ENCODE data around the gene YIPF5.

The YIPF5 gene

GRCh38 chr5:144170276-144171024 is at the start of gene YIPF5, which contains the start of gene KCTD16:
Gene YIPF5 (minus strand): TSS chr5:144170659. CDS start chr5:144169955, 704 bp downstream.
Gene KCTD16 (plus strand): TSS chr5:144170873.
- DNase-seq (ENCODE audit: low read depth) = peak; percentile 96

GRCh38 chr5:144219869-144220268 is 49.4 kb upstream of the YIPF5 start:
- H3K4me3 ChIP-seq (ENCODE audit: low read depth, low read length) = no peak overlapping the region
- TF ChIP-seq MYC (IDR thresholded peaks at IDR 0.05; ENCODE audit: low read depth, low read length) (no peak), POLR2A (IDR thresholded peaks at IDR 0.05; ENCODE audit: extremely low read depth, insufficient read length) (no peak)
- TF ChIP-seq, protein P1, sequence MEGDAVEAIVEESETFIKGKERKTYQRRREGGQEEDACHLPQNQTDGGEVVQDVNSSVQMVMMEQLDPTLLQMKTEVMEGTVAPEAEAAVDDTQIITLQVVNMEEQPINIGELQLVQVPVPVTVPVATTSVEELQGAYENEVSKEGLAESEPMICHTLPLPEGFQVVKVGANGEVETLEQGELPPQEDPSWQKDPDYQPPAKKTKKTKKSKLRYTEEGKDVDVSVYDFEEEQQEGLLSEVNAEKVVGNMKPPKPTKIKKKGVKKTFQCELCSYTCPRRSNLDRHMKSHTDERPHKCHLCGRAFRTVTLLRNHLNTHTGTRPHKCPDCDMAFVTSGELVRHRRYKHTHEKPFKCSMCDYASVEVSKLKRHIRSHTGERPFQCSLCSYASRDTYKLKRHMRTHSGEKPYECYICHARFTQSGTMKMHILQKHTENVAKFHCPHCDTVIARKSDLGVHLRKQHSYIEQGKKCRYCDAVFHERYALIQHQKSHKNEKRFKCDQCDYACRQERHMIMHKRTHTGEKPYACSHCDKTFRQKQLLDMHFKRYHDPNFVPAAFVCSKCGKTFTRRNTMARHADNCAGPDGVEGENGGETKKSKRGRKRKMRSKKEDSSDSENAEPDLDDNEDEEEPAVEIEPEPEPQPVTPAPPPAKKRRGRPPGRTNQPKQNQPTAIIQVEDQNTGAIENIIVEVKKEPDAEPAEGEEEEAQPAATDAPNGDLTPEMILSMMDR (IDR thresholded peaks at IDR 0.05; ENCODE audit: low read depth, low read length) = no peak
- TF ChIP-seq, protein P2, sequence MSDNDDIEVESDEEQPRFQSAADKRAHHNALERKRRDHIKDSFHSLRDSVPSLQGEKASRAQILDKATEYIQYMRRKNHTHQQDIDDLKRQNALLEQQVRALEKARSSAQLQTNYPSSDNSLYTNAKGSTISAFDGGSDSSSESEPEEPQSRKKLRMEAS (IDR thresholded peaks at IDR 0.05; ENCODE audit: low read depth, low read length) = no peak
- no peak for DNase-seq (ENCODE audit: low read depth)

More at GRCh38 chr5:144170276-144171024, at the start of gene YIPF5, which contains the start of gene KCTD16:
- peak within 1 kb of the TSS; percentile 94 for H3K4me3 ChIP-seq (ENCODE audit: low read depth, low read length)
- TF ChIP-seq POLR2A (IDR thresholded peaks at IDR 0.05; ENCODE audit: extremely low read depth, insufficient read length) (peak; percentile 67), MYC (IDR thresholded peaks at IDR 0.05; ENCODE audit: low read depth, low read length) (peak; percentile 65)
- TF ChIP-seq, protein P2 (IDR thresholded peaks at IDR 0.05; ENCODE audit: low read depth, low read length) = peak; percentile 82
- TF ChIP-seq, protein P1 (IDR thresholded peaks at IDR 0.05; ENCODE audit: low read depth, low read length) = no peak

GRCh38 chr5:144210655-144211054 is 40.2 kb upstream of the YIPF5 start:
- TF ChIP-seq, protein P2 (IDR thresholded peaks at IDR 0.05; ENCODE audit: low read depth, low read length) = no peak
- TF ChIP-seq, protein P1 (IDR thresholded peaks at IDR 0.05; ENCODE audit: low read depth, low read length) = no peak
- no peak for TF ChIP-seq POLR2A (IDR thresholded peaks at IDR 0.05; ENCODE audit: extremely low read depth, insufficient read length)
- no peak for TF ChIP-seq MYC (IDR thresholded peaks at IDR 0.05; ENCODE audit: low read depth, low read length)
- no peak for DNase-seq (ENCODE audit: low read depth)
- no peak overlapping the region for H3K4me3 ChIP-seq (ENCODE audit: low read depth, low read length)

GRCh38 chr5:144209361-144209760 is 38.9 kb upstream of the YIPF5 start:
- H3K4me3 ChIP-seq (ENCODE audit: low read depth, low read length) = no peak overlapping the region
- TF ChIP-seq, protein P2 (IDR thresholded peaks at IDR 0.05; ENCODE audit: low read depth, low read length) = no peak
- TF ChIP-seq, protein P1 (IDR thresholded peaks at IDR 0.05; ENCODE audit: low read depth, low read length) = no peak
- no peak for TF ChIP-seq POLR2A (IDR thresholded peaks at IDR 0.05; ENCODE audit: extremely low read depth, insufficient read length)
- TF ChIP-seq MYC (IDR thresholded peaks at IDR 0.05; ENCODE audit: low read depth, low read length) = no peak
- peak; percentile 6 for DNase-seq (ENCODE audit: low read depth)

GRCh38 chr5:144207875-144208444 is 37.5 kb upstream of the YIPF5 start:
- DNase-seq (ENCODE audit: low read depth) = no peak
- no peak for TF ChIP-seq POLR2A (IDR thresholded peaks at IDR 0.05; ENCODE audit: extremely low read depth, insufficient read length)
- TF ChIP-seq, protein P1 (IDR thresholded peaks at IDR 0.05; ENCODE audit: low read depth, low read length) = no peak
- no peak for TF ChIP-seq MYC (IDR thresholded peaks at IDR 0.05; ENCODE audit: low read depth, low read length)
- TF ChIP-seq, protein P2 (IDR thresholded peaks at IDR 0.05; ENCODE audit: low read depth, low read length) = no peak
- no peak overlapping the region for H3K4me3 ChIP-seq (ENCODE audit: low read depth, low read length)

Data from NB4 (cell line).